ENCODE results near the gene KCTD8. TPM values are rescaled to one million over a fixed set of nuclear protein-coding genes. Genes with fewer than 3 reads are reported as not detected.

The KCTD8 gene
- under 1 TPM in 1 of 6 donors, not detected in 5; 0.10 TPM for total RNA-seq

GRCh38 chr4:44448521-44449461 is at the start of gene KCTD8:
Gene KCTD8, minus strand, starts transcription at chr4:44448809.
- H3K4me3 ChIP-seq = peak within 1 kb of the TSS in 3 of 4 donors; percentile 46 to 61 (median 59)
- WGBS, 2 donors = 1 to 3% methylated on average over 30 to 64 of the region's 74 CpGs
- DNase-seq (peak; percentile 79 to 93), ATAC-seq (ENCODE audit: low FRiP score in 2 of 2) (peak; percentile 84 to 90)
- no peaks in the 10 kb centered on the region for H3K9me3 ChIP-seq
- H3K36me3 ChIP-seq = no peaks in the 10 kb centered on the region
- H3K4me1 ChIP-seq = peaks cover 13 to 27% (median 21%) of the 10 kb centered on the region in 4 donors
- H3K27me3 ChIP-seq = peaks cover 0 to 32% (median 10%) of the 10 kb centered on the region in 4 donors
- peak within 1 kb of the TSS in 1 of 4 donors; percentile 2 for H3K27ac ChIP-seq
- peak in 4 of 6 experiments; percentile 41 to 53 (median 44) for TF ChIP-seq CTCF (IDR thresholded peaks at IDR 0.05)
- TF ChIP-seq POLR2A (IDR thresholded peaks at IDR 0.05) = peak in 1 of 4 donors; percentile 10
- TF ChIP-seq EP300 (IDR thresholded peaks at IDR 0.05) = no peak
- no peak for TF ChIP-seq POLR2AphosphoS5 (IDR thresholded peaks at IDR 0.05)

- ATAC-seq (ENCODE audit: low FRiP score in 2 of 2) (no peak), DNase-seq (no peak)
- Histone ChIP-seq H3K4me3 (no peak overlapping the region), H3K27me3 (no peaks in the 10 kb centered on the region), H3K27ac (no peak overlapping the region), H3K4me1 (no peaks in the 10 kb centered on the region), H3K9me3 (no peaks in the 10 kb centered on the region), H3K36me3 (no peaks in the 10 kb centered on the region)
- no peak for TF ChIP-seq EP300 (IDR thresholded peaks at IDR 0.05)
- no peak for TF ChIP-seq POLR2A (IDR thresholded peaks at IDR 0.05)
- no peak for TF ChIP-seq POLR2AphosphoS5 (IDR thresholded peaks at IDR 0.05)
- TF ChIP-seq CTCF (IDR thresholded peaks at IDR 0.05) = no peak
- 0% methylated on average over 1 of the region's 1 CpG for WGBS, 2 donors
These were observed 46.4 kb upstream of the KCTD8 start for GRCh38 chr4:44494810-44495701.

- H3K36me3 ChIP-seq = no peaks in the 10 kb centered on the region
- H3K9me3 ChIP-seq = no peaks in the 10 kb centered on the region
- no peaks in the 10 kb centered on the region for H3K27me3 ChIP-seq
- 41 to 46% methylated on average over 6 of the region's 6 CpGs for WGBS, 2 donors
- H3K4me1 ChIP-seq = no peaks in the 10 kb centered on the region
- H3K4me3 ChIP-seq = no peak overlapping the region
- TF ChIP-seq POLR2AphosphoS5 (IDR thresholded peaks at IDR 0.05) = no peak
- H3K27ac ChIP-seq = no peak overlapping the region
- DNase-seq (no peak), ATAC-seq (ENCODE audit: low FRiP score in 2 of 2) (no peak)
These were observed 45.3 kb upstream of the KCTD8 start for GRCh38 chr4:44493924-44494323.

GRCh38 chr4:44487341-44487740 is 38.7 kb upstream of the KCTD8 start:
- ATAC-seq (ENCODE audit: low FRiP score in 2 of 2) = no peak
- no peaks in the 10 kb centered on the region for H3K36me3 ChIP-seq
- no peaks in the 10 kb centered on the region for H3K9me3 ChIP-seq
- no peak overlapping the region for H3K4me3 ChIP-seq
- TF ChIP-seq EP300 (IDR thresholded peaks at IDR 0.05) (no peak), POLR2AphosphoS5 (IDR thresholded peaks at IDR 0.05) (no peak), POLR2A (IDR thresholded peaks at IDR 0.05) (no peak), CTCF (IDR thresholded peaks at IDR 0.05) (no peak)
- DNase-seq = no peak
- H3K27me3 ChIP-seq = no peaks in the 10 kb centered on the region
- H3K27ac ChIP-seq = no peak overlapping the region
- 77% methylated on average over 3 of the region's 3 CpGs for WGBS, 2 donors
- no peaks in the 10 kb centered on the region for H3K4me1 ChIP-seq

GRCh38 chr4:44479731-44480130 is 31.1 kb upstream of the KCTD8 start:
- H3K4me3 ChIP-seq = no peak overlapping the region
- H3K36me3 ChIP-seq = no peaks in the 10 kb centered on the region
- no peak for ATAC-seq (ENCODE audit: low FRiP score in 2 of 2)
- H3K27me3 ChIP-seq = no peaks in the 10 kb centered on the region
- TF ChIP-seq EP300 (IDR thresholded peaks at IDR 0.05) (no peak), CTCF (IDR thresholded peaks at IDR 0.05) (no peak), POLR2AphosphoS5 (IDR thresholded peaks at IDR 0.05) (no peak)
- no peak overlapping the region for H3K27ac ChIP-seq
- no peaks in the 10 kb centered on the region for H3K4me1 ChIP-seq
- H3K9me3 ChIP-seq = no peaks in the 10 kb centered on the region
- no peak for DNase-seq
